Kidney epithelial cell (primary cell): Measurements from ENCODE around the gene HNF4A. TPM values are rescaled to one million over a fixed set of nuclear protein-coding genes. Genes with fewer than 3 reads are reported as not detected.

ENCODE experiments used
- DNase-seq: peaks from one replicate; pipeline ENCODE4 v3.0.0-alpha.2; 2010; ENCODE audit warnings: low read depth
- H3K27me3 ChIP-seq: 2 replicates; pipeline ENCODE4 v1.6.0; 2011; ENCODE audit warnings: low read length; ENCODE audit not compliant: control insufficient read depth, insufficient read depth
- H3K36me3 ChIP-seq: 2 replicates; pipeline ENCODE4 v1.5.1; 2011; ENCODE audit warnings: low read length; ENCODE audit not compliant: control insufficient read depth, insufficient read depth
- H3K4me3 ChIP-seq: 2 replicates; pipeline ENCODE4 v1.5.1; 2011; ENCODE audit warnings: low read depth, mild to moderate bottlenecking, control low read depth, low read length
- CTCF ChIP-seq: IDR thresholded peaks from 2 replicates; pipeline ENCODE4 v1.5.1; 2011; ENCODE audit warnings: mild to moderate bottlenecking, moderate library complexity, low read length, control low read depth, inconsistent platforms; ENCODE audit not compliant: insufficient read depth, poor library complexity, severe bottlenecking
- total RNA-seq: library from RNA; depleted of rRNA; stranded (reverse); fragments of >200 nt; gene quantifications from 2 replicates; pipeline ENCODE4 v1.2.3, GENCODE V29; 2015

The HNF4A gene
- total RNA-seq, 1 donor from 2014 or later, result not detected

GRCh38 chr20:44435630-44436335 is 80.3 kb downstream of the HNF4A start:
- Histone ChIP-seq H3K27me3 (peaks cover 5% of the 10 kb centered on the region), H3K4me3 (no peak overlapping the region), H3K36me3 (no peaks in the 10 kb centered on the region)
- no peak for DNase-seq
- TF ChIP-seq CTCF, result no peak

DNA sequence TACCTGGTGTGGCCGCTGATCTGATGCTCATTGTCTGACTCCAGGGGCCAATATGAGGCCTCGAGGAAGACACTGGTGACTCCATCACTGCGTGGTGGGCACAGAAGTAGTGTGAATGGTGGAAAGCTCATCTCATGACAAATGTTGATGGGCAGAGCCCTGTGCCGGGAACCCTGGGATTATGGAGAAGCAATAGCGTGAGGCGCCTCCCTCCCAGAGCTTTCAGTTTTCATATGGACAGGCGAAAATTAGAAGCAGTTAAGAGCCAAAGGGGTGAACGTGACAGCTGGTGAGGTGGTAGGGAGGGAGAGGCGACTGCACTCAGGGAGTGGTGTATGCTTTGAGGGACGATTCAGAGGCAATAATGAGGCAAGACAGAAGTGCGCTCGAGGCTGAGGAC is 80.9 kb downstream of the HNF4A start:
- H3K36me3 ChIP-seq, result no peaks in the 10 kb centered on the region
- peaks cover 5% of the 10 kb centered on the region for H3K27me3 ChIP-seq
- no peak overlapping the region for H3K4me3 ChIP-seq
- no peak for TF ChIP-seq CTCF
- no peak for DNase-seq

GRCh38 chr20:44437497-44437896 is 82.0 kb downstream of the HNF4A start:
- H3K4me3 ChIP-seq, result no peak overlapping the region

GRCh38 chr20:44438782-44439181 is 83.3 kb downstream of the HNF4A start:
- no peaks in the 10 kb centered on the region for H3K36me3 ChIP-seq
- no peak for DNase-seq
- H3K4me3 ChIP-seq, result no peak overlapping the region
- TF ChIP-seq CTCF, result no peak
- peaks cover 2% of the 10 kb centered on the region for H3K27me3 ChIP-seq

More at GRCh38 chr20:44437497-44437896, 82.0 kb downstream of the HNF4A start:
- Histone ChIP-seq H3K27me3 (peaks cover 5% of the 10 kb centered on the region), H3K36me3 (no peaks in the 10 kb centered on the region)
- TF ChIP-seq CTCF, result no peak
- DNase-seq, result no peak

DNA sequence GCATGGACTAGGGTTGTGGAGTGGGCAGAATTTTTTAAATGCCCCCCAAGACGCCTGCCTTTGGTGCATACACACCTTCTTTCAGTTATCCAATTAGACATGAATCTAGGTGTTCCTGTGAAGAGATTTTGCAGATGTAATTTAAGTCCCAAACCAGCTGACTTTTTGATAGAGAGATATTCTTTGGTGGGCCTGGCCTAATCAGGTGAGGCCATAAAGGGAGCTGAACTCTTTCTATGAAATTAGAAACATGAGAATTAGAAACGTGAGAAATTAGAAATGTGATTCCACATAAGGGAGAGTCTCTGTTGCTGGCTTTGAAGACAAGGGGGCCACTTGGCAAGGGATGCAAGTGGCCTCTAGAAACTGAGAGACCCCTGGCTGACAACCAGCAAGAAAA is 83.8 kb downstream of the HNF4A start:
- H3K27me3 ChIP-seq, result no peaks in the 10 kb centered on the region
- TF ChIP-seq CTCF, result no peak
- DNase-seq, result no peak
- no peaks in the 10 kb centered on the region for H3K36me3 ChIP-seq
- H3K4me3 ChIP-seq, result no peak overlapping the region
